ENCODE results near the gene NHSL1. TPM values are rescaled to one million over a fixed set of nuclear protein-coding genes. Genes with fewer than 3 reads are reported as not detected.

The NHSL1 gene
- total RNA-seq, 1 donor = 6.9 TPM

- Histone ChIP-seq H3K27me3 (ENCODE audit: insufficient read depth, low read length) (no peaks in the 10 kb centered on the region), H3K4me1 (ENCODE audit: insufficient read depth, low read length) (no peaks in the 10 kb centered on the region), H4K20me1 (ENCODE audit: insufficient read depth, low read length) (no peaks in the 10 kb centered on the region), H3K4me2 (ENCODE audit: insufficient read depth, low read length) (no peak overlapping the region), H3K36me3 (ENCODE audit: insufficient read depth, low read length) (no peaks in the 10 kb centered on the region), H2AFZ (ENCODE audit: low read length) (no peak overlapping the region), H3K4me3 (ENCODE audit: insufficient read depth, low read length) (no peak overlapping the region), H3K9me3 (ENCODE audit: low read depth, low read length) (no peaks in the 10 kb centered on the region), H3K27ac (ENCODE audit: low read depth, low read length) (no peak overlapping the region), H3K79me2 (ENCODE audit: insufficient read depth, low read length) (no peaks in the 10 kb centered on the region)
- no peak for DNase-seq (ENCODE audit: insufficient read length, low spot score, missing footprints)
- no peak for TF ChIP-seq CTCF (IDR thresholded peaks at IDR 0.05; ENCODE audit: extremely low read depth, low read depth, low read length)
These were observed 78.9 kb downstream of the NHSL1 start for GRCh38 chr6:138420356-138420755.

GRCh38 chr6:138419766-138420165, 79.5 kb downstream of the NHSL1 start:
- no peak overlapping the region for H2AFZ ChIP-seq (ENCODE audit: low read length)
- H4K20me1 ChIP-seq (ENCODE audit: insufficient read depth, low read length) = no peaks in the 10 kb centered on the region
- DNase-seq (ENCODE audit: insufficient read length, low spot score, missing footprints) = no peak
- TF ChIP-seq CTCF (IDR thresholded peaks at IDR 0.05; ENCODE audit: extremely low read depth, low read depth, low read length) = no peak
- H3K4me1 ChIP-seq (ENCODE audit: insufficient read depth, low read length) = no peaks in the 10 kb centered on the region
- no peak overlapping the region for H3K4me3 ChIP-seq (ENCODE audit: insufficient read depth, low read length)
- no peaks in the 10 kb centered on the region for H3K79me2 ChIP-seq (ENCODE audit: insufficient read depth, low read length)
- no peaks in the 10 kb centered on the region for H3K27me3 ChIP-seq (ENCODE audit: insufficient read depth, low read length)
- no peak overlapping the region for H3K27ac ChIP-seq (ENCODE audit: low read depth, low read length)
- H3K9me3 ChIP-seq (ENCODE audit: low read depth, low read length) = no peaks in the 10 kb centered on the region
- H3K4me2 ChIP-seq (ENCODE audit: insufficient read depth, low read length) = no peak overlapping the region
- H3K36me3 ChIP-seq (ENCODE audit: insufficient read depth, low read length) = no peaks in the 10 kb centered on the region

- Histone ChIP-seq H3K79me2 (ENCODE audit: insufficient read depth, low read length) (no peaks in the 10 kb centered on the region), H3K9me3 (ENCODE audit: low read depth, low read length) (no peaks in the 10 kb centered on the region), H3K4me3 (ENCODE audit: insufficient read depth, low read length) (no peak overlapping the region), H3K27ac (ENCODE audit: low read depth, low read length) (no peak overlapping the region), H3K27me3 (ENCODE audit: insufficient read depth, low read length) (no peaks in the 10 kb centered on the region), H2AFZ (ENCODE audit: low read length) (no peak overlapping the region), H3K4me2 (ENCODE audit: insufficient read depth, low read length) (no peak overlapping the region), H3K36me3 (ENCODE audit: insufficient read depth, low read length) (peaks cover 7% of the 10 kb centered on the region), H4K20me1 (ENCODE audit: insufficient read depth, low read length) (no peaks in the 10 kb centered on the region), H3K4me1 (ENCODE audit: insufficient read depth, low read length) (no peaks in the 10 kb centered on the region)
- TF ChIP-seq CTCF (IDR thresholded peaks at IDR 0.05; ENCODE audit: extremely low read depth, low read depth, low read length) = no peak
- no peak for DNase-seq (ENCODE audit: insufficient read length, low spot score, missing footprints)
These were observed 81.1 kb downstream of the NHSL1 start for GRCh38 chr6:138418118-138418742.

GRCh38 chr6:138417493-138418117, 81.7 kb downstream of the NHSL1 start:
- TF ChIP-seq CTCF (IDR thresholded peaks at IDR 0.05; ENCODE audit: extremely low read depth, low read depth, low read length) = no peak
- H3K4me2 ChIP-seq (ENCODE audit: insufficient read depth, low read length) = no peak overlapping the region
- no peak overlapping the region for H3K27ac ChIP-seq (ENCODE audit: low read depth, low read length)
- H3K36me3 ChIP-seq (ENCODE audit: insufficient read depth, low read length) = peaks cover 14% of the 10 kb centered on the region
- H3K4me3 ChIP-seq (ENCODE audit: insufficient read depth, low read length) = no peak overlapping the region
- no peaks in the 10 kb centered on the region for H3K9me3 ChIP-seq (ENCODE audit: low read depth, low read length)
- H4K20me1 ChIP-seq (ENCODE audit: insufficient read depth, low read length) = no peaks in the 10 kb centered on the region
- no peaks in the 10 kb centered on the region for H3K4me1 ChIP-seq (ENCODE audit: insufficient read depth, low read length)
- DNase-seq (ENCODE audit: insufficient read length, low spot score, missing footprints) = no peak
- no peak overlapping the region for H2AFZ ChIP-seq (ENCODE audit: low read length)
- H3K79me2 ChIP-seq (ENCODE audit: insufficient read depth, low read length) = no peaks in the 10 kb centered on the region
- H3K27me3 ChIP-seq (ENCODE audit: insufficient read depth, low read length) = no peaks in the 10 kb centered on the region

Measured in osteoblast (primary cell).